Measurements from ENCODE around the gene ZNF98. TPM values are rescaled to one million over a fixed set of nuclear protein-coding genes. Genes with fewer than 3 reads are reported as not detected.

ZNF98 gene
- not detected in 5 replicates for total RNA-seq (2022; extraction: Qiagen RNA extraction)

DNA sequence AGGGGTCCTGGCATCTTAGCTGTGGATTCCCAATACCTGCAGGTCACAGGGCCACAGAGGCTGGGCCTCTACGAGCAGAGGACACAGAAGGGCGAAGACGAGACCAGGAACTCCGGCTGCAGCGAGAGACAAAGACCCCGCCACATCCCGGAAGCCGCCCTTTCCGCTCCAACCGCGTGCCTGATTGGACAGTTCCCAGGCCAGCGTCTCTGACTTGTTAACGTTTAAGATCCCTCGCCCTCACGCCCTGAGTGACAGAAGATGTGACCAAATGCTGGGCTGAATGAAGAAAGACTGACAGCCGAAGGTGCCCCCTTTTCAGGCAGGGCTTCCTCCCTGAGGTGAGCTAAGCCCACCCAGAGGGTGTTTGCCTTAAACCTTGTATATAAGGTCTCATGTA, at the start of gene ZNF98:
ZNF98 (minus strand) TSS at position 136 of the 400 bp plus-strand sequence; CDS start at position 14, 122 bp downstream.

Other genes starting within 250 kb of the ZNF98 start
- not detected in 5 replicates for gene ZNF676, start 225.4 kb downstream of the ZNF98 start, total RNA-seq (2022; extraction: Qiagen RNA extraction)
- not detected in 5 replicates for gene ZNF729, start 135.9 kb downstream of the ZNF98 start, total RNA-seq (2022; extraction: Qiagen RNA extraction)
- not detected in 5 replicates for gene ZNF492, start 212.0 kb upstream of the ZNF98 start, total RNA-seq (2022; extraction: Qiagen RNA extraction)

All from A549 treated with Hydrocortisone at 1 μM for 4 hours (cell line).